GM12878 (cell line): Measurements from ENCODE around the gene TULP1. TPM values are rescaled to one million over a fixed set of nuclear protein-coding genes. Genes with fewer than 3 reads are reported as not detected.

ENCODE experiments used
- ATAC-seq: fragments of 200-7000 bp; cut with Tn5 transposase; 3 replicates; pipeline ENCODE4 v1.9.1; 2020; ENCODE audit warnings: mild to moderate bottlenecking, moderate library complexity
- BruUV-seq: library from RNA; stranded (reverse); fragments of 400-500 nt; replicated peaks from 2 replicates; lab custom pipeline; 2021; lab: Mats Ljungman, UMichigan
- CTCF ChIA-PET: fragments of 300-600 bp; sonication (Branson Sonifier 250); formaldehyde crosslinking; extraction: SDS; loops from one replicate; lab custom pipeline; 2021; ENCODE audit warnings: inconsistent platforms; lab: Yijun Ruan, JAX
- POLR2A ChIA-PET: fragments of 350-600 bp; formaldehyde crosslinking; extraction: SDS; loops from one replicate; lab custom pipeline; 2021; ENCODE audit warnings: inconsistent platforms; lab: Charles Lee
- RAD21 ChIA-PET: fragments of 300-600 bp; sonication (Branson Sonifier 250); formaldehyde crosslinking; loops from one replicate; lab custom pipeline; 2023; ENCODE audit warnings: antibody characterized with exemption; ENCODE audit not compliant: unreplicated experiment; lab: Charles Lee
- SMC1A ChIA-PET: fragments of 300-600 bp; sonication (Branson Sonifier 250); formaldehyde crosslinking; loops from one replicate; lab custom pipeline; 2023; ENCODE audit not compliant: unreplicated experiment, uncharacterized antibody; lab: Charles Lee
- DNase-seq: peaks from one replicate; pipeline ENCODE4 v3.0.0-alpha.2; 2011; ENCODE audit warnings: low read depth, low spot score
- FAIRE-seq: peaks from 3 replicates; lab custom pipeline; 2011; peaks lifted over from hg19 to GRCh38; lab: Jason Lieb, UNC
- H2AFZ ChIP-seq: 2 replicates; pipeline ENCODE4 v1.6.0; 2011; ENCODE audit warnings: low read depth, low read length, control low read depth; ENCODE audit not compliant: control insufficient read depth
- H3K27ac ChIP-seq: 2 replicates; pipeline ENCODE4 v1.5.1; 2011; ENCODE audit warnings: control low read depth; ENCODE audit not compliant: control insufficient read depth, insufficient read depth
- H3K27me3 ChIP-seq, 2 experiments: replicated peaks in 1 of 2; 2 replicates each; pipeline versions ENCODE4 v1.6.0 to v1.6.1; 2011; ENCODE audit warnings: low read length in 1 of 2; ENCODE audit not compliant: control insufficient read depth in 2 of 2, insufficient read depth in 2 of 2
- H3K36me3 ChIP-seq, 2 experiments: 2 replicates each; pipeline ENCODE4 v1.5.1; 2011; ENCODE audit warnings: low read length in 1 of 2; ENCODE audit not compliant: control insufficient read depth in 2 of 2, insufficient read depth in 2 of 2
- H3K4me1 ChIP-seq: 2 replicates; pipeline ENCODE4 v1.6.1; 2011; ENCODE audit warnings: mild to moderate bottlenecking, low read length, moderate library complexity, mixed read lengths; ENCODE audit not compliant: control insufficient read depth, insufficient read depth
- H3K4me2 ChIP-seq: 2 replicates; pipeline ENCODE4 v1.6.0; 2011; ENCODE audit warnings: control low read depth; ENCODE audit not compliant: control insufficient read depth, insufficient read depth
- H3K4me3 ChIP-seq: fragments of 200-600 bp; sonication (generic); 2 replicates; pipeline ENCODE4 v1.5.1; 2016
- H3K79me2 ChIP-seq: 2 replicates; pipeline ENCODE4 v1.6.0; 2011; ENCODE audit warnings: low read length; ENCODE audit not compliant: control insufficient read depth, insufficient read depth
- H3K9ac ChIP-seq: 2 replicates; pipeline ENCODE4 v1.8.0; 2011; ENCODE audit warnings: low read length, control low read depth, mixed read lengths; ENCODE audit not compliant: control insufficient read depth, insufficient read depth
- H3K9me3 ChIP-seq: replicated peaks from 3 replicates; pipeline ENCODE4 v1.5.1; 2011; ENCODE audit warnings: mild to moderate bottlenecking, low read length; ENCODE audit not compliant: control insufficient read depth, insufficient read depth
- H4K20me1 ChIP-seq: 2 replicates; pipeline ENCODE4 v1.6.0; 2011; ENCODE audit not compliant: control insufficient read depth, insufficient read depth
- FOXK2 ChIP-seq: fragments of 450-650 bp; IDR thresholded peaks from 2 replicates; pipeline ENCODE4 v1.6.1; 2017; ENCODE audit warnings: mild to moderate bottlenecking, moderate library complexity
- PML ChIP-seq: IDR thresholded peaks from 2 replicates; pipeline ENCODE4 v1.6.1; 2012; ENCODE audit warnings: low read length, inconsistent platforms
- POLR2AphosphoS2 ChIP-seq: IDR thresholded peaks from 2 replicates; pipeline ENCODE4 v1.6.1; 2011; ENCODE audit warnings: low read depth, mild to moderate bottlenecking, low read length, improper control_type of control experiment, moderate library complexity
- RAD21 ChIP-seq: IDR thresholded peaks from 2 replicates; pipeline ENCODE4 v1.6.1; 2011; ENCODE audit warnings: mild to moderate bottlenecking, low read depth, low read length, moderate library complexity; ENCODE audit not compliant: insufficient read depth
- RELA ChIP-seq: fragments of 450-650 bp; IDR thresholded peaks from 2 replicates; pipeline ENCODE4 v1.8.0; 2014; ENCODE audit warnings: borderline replicate concordance; ENCODE audit not compliant: partially characterized antibody
- YBX1 ChIP-seq: fragments of 450-650 bp; IDR thresholded peaks from 2 replicates; pipeline ENCODE4 v1.6.1; 2016; ENCODE audit warnings: antibody characterized with exemption
- ZNF274 ChIP-seq: IDR thresholded peaks from one replicate; pipeline ENCODE4 v1.8.0; 2011; ENCODE audit not compliant: insufficient read length, insufficient read depth
- ZSCAN29 ChIP-seq: fragments of 450-650 bp; IDR thresholded peaks from 2 replicates; pipeline ENCODE4 v1.6.1; 2017; ENCODE audit warnings: mild to moderate bottlenecking, moderate library complexity
- WGBS: methylation state at CpG from one replicate; pipeline ENCODE4 v1.1.6; 2016; ENCODE audit warnings: low lambda C conversion rate; ENCODE audit not compliant: insufficient replicate concordance, insufficient coverage; ENCODE audit errors: missing lambda C conversion rate; 5-methylcytosine and 5-hydroxymethylcytosine counted together
- in situ Hi-C: fragments of 300-500 bp; cut with MboI; formaldehyde crosslinking; loops from 9 replicates; pipeline ENCODE4 v1.14.3; 2018; ENCODE audit warnings: mixed read lengths
- intact Hi-C: fragments of 100-400 bp; cut with micrococcal nuclease; formaldehyde crosslinking; loops from one replicate; pipeline ENCODE4 v1.14.2; 2022; ENCODE audit not compliant: unreplicated experiment
- polyA plus RNA-seq, 11 experiments: library from polyadenylated mRNA; depleted of rRNA in 4 of 11; unstranded in 6 of 11; stranded (reverse) in 5 of 11; fragments of >200 nt; fragmentation: Nextera tagmentation in 4 of 11; fragmentation: Illumina TruSeq in 1 of 11; extraction: Ambion mirVana in 4 of 11; extraction: Trizol in 1 of 11; gene quantifications; 1 replicate in 1 of 11; 2 replicates in 10 of 11; pipeline versions ENCODE4 v1.2.1 to v1.2.3, GENCODE V29; 2011 to 2016; ENCODE audit warnings: inconsistent platforms in 2 of 11, missing spikeins in 2 of 11, low read depth in 1 of 11
- total RNA-seq, 4 experiments: library from RNA; depleted of rRNA in 3 of 4; stranded (reverse); fragments of >200 nt in 3 of 4; fragmentation: Illumina TruSeq in 1 of 4; extraction: Trizol in 1 of 4; gene quantifications; 2 replicates each; pipeline versions ENCODE4 v1.2.1 to v1.2.3, GENCODE V29; 2013 to 2021
- TF ChIP-seq, protein P1 (sequence below), 3 experiments: IDR thresholded peaks in 2 of 3; conservative IDR thresholded peaks in 1 of 3; 2 replicates each; pipeline ENCODE4 v1.5.1; 2011; ENCODE audit warnings: low read depth in 3 of 3, low read length in 3 of 3, mild to moderate bottlenecking in 3 of 3, control low read depth in 2 of 3, moderate library complexity in 2 of 3, inconsistent platforms in 1 of 3, mixed read lengths in 1 of 3; ENCODE audit not compliant: control insufficient read depth in 2 of 3, insufficient read depth in 1 of 3; ENCODE audit errors: extremely low read depth in 1 of 3
- TF ChIP-seq, protein P2 (sequence below): IDR thresholded peaks from 2 replicates; pipeline ENCODE4 v1.6.1; 2012; ENCODE audit warnings: improper control_type of control experiment, low read depth, low read length; ENCODE audit not compliant: insufficient replicate concordance
- TF ChIP-seq, protein P3 (sequence below): fragments of 450-650 bp; IDR thresholded peaks from 2 replicates; pipeline ENCODE4 v1.6.1; 2017; ENCODE audit warnings: mild to moderate bottlenecking, moderate library complexity
- TF ChIP-seq, protein P4 (sequence below): fragments of 450-650 bp; IDR thresholded peaks from 2 replicates; pipeline ENCODE4 v1.6.1; 2016; ENCODE audit warnings: mild to moderate bottlenecking

The TULP1 gene
- total and polyA plus RNA-seq, 10 of the 15 experiments (the other 5 are each of a cell fraction or from before 2014, with no cell fraction given), result not detected

DNA sequence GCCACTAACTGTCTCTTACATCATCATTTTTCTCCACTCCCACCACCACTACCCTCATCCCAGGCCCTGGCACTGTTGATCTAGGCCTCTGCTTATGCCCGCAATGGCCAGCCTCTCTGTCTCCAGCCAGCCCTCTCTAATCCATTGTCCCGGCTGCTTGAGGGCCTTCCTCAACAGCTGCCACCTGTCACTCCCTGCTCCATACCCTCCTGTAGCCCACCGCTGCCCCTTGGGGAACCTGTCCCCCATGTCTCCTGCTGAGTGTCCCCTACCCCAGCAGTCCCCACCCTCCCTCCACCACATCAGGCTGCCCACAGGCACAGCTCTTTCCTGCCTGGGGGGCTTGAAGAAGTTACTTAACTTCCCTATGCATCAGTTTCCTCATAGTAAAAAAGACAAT is 29.2 kb downstream of the TULP1 start:
- Histone ChIP-seq H3K79me2 (no peaks in the 10 kb centered on the region), H3K4me1 (no peaks in the 10 kb centered on the region), H4K20me1 (no peaks in the 10 kb centered on the region), H3K9ac (no peak overlapping the region), H3K4me2 (no peak overlapping the region), H2AFZ (no peak overlapping the region), H3K36me3 (no peaks in the 10 kb centered on the region), H3K27me3 (no peaks in the 10 kb centered on the region; a peak in 2 of 4 replicates), H3K4me3 (no peak overlapping the region), H3K9me3 (no peaks in the 10 kb centered on the region), H3K27ac (no peak overlapping the region)
- ATAC-seq, result no peak
- BruUV-seq, result no TSS peak
- DNase-seq, result no peak
- ChIA-PET SMC1A (no interaction called here), RAD21 (no interaction called here), POLR2A (interaction anchor here (0.7 kb wide), 1 partner anchor 14 kb away, joined by 3 read pairs; no protein-coding TSS in a partner anchor), CTCF (no interaction called here)
- in situ Hi-C loops, result no loop called here
- no peak for FAIRE-seq
- 44% methylated on average over 3 of the region's 3 CpGs for WGBS
- intact Hi-C loops, result no loop called here
- TF ChIP-seq, protein P1, sequence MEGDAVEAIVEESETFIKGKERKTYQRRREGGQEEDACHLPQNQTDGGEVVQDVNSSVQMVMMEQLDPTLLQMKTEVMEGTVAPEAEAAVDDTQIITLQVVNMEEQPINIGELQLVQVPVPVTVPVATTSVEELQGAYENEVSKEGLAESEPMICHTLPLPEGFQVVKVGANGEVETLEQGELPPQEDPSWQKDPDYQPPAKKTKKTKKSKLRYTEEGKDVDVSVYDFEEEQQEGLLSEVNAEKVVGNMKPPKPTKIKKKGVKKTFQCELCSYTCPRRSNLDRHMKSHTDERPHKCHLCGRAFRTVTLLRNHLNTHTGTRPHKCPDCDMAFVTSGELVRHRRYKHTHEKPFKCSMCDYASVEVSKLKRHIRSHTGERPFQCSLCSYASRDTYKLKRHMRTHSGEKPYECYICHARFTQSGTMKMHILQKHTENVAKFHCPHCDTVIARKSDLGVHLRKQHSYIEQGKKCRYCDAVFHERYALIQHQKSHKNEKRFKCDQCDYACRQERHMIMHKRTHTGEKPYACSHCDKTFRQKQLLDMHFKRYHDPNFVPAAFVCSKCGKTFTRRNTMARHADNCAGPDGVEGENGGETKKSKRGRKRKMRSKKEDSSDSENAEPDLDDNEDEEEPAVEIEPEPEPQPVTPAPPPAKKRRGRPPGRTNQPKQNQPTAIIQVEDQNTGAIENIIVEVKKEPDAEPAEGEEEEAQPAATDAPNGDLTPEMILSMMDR (IDR thresholded peaks at IDR 0.05 in 2 of 3, conservative IDR thresholded peaks at IDR 0.05 in 1 of 3; ENCODE audit: control insufficient read depth in 2 of 3, extremely low read depth in 1 of 3, insufficient read depth in 1 of 3, low read depth in 3 of 3, low read length in 3 of 3), result no peak
- TF ChIP-seq FOXK2 (no peak), PML (no peak), RAD21 (no peak), POLR2AphosphoS2 (no peak), RELA (no peak), ZSCAN29 (no peak), ZNF274 (no peak), YBX1 (no peak)
- TF ChIP-seq, protein P2, sequence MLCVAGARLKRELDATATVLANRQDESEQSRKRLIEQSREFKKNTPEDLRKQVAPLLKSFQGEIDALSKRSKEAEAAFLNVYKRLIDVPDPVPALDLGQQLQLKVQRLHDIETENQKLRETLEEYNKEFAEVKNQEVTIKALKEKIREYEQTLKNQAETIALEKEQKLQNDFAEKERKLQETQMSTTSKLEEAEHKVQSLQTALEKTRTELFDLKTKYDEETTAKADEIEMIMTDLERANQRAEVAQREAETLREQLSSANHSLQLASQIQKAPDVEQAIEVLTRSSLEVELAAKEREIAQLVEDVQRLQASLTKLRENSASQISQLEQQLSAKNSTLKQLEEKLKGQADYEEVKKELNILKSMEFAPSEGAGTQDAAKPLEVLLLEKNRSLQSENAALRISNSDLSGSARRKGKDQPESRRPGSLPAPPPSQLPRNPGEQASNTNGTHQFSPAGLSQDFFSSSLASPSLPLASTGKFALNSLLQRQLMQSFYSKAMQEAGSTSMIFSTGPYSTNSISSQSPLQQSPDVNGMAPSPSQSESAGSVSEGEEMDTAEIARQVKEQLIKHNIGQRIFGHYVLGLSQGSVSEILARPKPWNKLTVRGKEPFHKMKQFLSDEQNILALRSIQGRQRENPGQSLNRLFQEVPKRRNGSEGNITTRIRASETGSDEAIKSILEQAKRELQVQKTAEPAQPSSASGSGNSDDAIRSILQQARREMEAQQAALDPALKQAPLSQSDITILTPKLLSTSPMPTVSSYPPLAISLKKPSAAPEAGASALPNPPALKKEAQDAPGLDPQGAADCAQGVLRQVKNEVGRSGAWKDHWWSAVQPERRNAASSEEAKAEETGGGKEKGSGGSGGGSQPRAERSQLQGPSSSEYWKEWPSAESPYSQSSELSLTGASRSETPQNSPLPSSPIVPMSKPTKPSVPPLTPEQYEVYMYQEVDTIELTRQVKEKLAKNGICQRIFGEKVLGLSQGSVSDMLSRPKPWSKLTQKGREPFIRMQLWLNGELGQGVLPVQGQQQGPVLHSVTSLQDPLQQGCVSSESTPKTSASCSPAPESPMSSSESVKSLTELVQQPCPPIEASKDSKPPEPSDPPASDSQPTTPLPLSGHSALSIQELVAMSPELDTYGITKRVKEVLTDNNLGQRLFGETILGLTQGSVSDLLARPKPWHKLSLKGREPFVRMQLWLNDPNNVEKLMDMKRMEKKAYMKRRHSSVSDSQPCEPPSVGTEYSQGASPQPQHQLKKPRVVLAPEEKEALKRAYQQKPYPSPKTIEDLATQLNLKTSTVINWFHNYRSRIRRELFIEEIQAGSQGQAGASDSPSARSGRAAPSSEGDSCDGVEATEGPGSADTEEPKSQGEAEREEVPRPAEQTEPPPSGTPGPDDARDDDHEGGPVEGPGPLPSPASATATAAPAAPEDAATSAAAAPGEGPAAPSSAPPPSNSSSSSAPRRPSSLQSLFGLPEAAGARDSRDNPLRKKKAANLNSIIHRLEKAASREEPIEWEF, result no peak
- TF ChIP-seq, protein P3, sequence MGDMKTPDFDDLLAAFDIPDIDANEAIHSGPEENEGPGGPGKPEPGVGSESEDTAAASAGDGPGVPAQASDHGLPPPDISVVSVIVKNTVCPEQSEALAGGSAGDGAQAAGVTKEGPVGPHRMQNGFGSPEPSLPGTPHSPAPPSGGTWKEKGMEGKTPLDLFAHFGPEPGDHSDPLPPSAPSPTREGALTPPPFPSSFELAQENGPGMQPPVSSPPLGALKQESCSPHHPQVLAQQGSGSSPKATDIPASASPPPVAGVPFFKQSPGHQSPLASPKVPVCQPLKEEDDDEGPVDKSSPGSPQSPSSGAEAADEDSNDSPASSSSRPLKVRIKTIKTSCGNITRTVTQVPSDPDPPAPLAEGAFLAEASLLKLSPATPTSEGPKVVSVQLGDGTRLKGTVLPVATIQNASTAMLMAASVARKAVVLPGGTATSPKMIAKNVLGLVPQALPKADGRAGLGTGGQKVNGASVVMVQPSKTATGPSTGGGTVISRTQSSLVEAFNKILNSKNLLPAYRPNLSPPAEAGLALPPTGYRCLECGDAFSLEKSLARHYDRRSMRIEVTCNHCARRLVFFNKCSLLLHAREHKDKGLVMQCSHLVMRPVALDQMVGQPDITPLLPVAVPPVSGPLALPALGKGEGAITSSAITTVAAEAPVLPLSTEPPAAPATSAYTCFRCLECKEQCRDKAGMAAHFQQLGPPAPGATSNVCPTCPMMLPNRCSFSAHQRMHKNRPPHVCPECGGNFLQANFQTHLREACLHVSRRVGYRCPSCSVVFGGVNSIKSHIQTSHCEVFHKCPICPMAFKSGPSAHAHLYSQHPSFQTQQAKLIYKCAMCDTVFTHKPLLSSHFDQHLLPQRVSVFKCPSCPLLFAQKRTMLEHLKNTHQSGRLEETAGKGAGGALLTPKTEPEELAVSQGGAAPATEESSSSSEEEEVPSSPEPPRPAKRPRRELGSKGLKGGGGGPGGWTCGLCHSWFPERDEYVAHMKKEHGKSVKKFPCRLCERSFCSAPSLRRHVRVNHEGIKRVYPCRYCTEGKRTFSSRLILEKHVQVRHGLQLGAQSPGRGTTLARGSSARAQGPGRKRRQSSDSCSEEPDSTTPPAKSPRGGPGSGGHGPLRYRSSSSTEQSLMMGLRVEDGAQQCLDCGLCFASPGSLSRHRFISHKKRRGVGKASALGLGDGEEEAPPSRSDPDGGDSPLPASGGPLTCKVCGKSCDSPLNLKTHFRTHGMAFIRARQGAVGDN, result no peak
- TF ChIP-seq, protein P4, sequence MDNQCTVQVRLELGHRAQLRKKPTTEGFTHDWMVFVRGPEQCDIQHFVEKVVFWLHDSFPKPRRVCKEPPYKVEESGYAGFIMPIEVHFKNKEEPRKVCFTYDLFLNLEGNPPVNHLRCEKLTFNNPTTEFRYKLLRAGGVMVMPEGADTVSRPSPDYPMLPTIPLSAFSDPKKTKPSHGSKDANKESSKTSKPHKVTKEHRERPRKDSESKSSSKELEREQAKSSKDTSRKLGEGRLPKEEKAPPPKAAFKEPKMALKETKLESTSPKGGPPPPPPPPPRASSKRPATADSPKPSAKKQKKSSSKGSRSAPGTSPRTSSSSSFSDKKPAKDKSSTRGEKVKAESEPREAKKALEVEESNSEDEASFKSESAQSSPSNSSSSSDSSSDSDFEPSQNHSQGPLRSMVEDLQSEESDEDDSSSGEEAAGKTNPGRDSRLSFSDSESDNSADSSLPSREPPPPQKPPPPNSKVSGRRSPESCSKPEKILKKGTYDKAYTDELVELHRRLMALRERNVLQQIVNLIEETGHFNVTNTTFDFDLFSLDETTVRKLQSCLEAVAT, result no peak
